Measurements from ENCODE around the gene CACNB2. TPM values are rescaled to one million over a fixed set of nuclear protein-coding genes. Genes with fewer than 3 reads are reported as not detected.

CACNB2 gene
- total RNA-seq, result 10 to 100 TPM in 1 of 2 donors, 1 to 10 TPM in 1; 5.5 to 17.4 TPM

DNA sequence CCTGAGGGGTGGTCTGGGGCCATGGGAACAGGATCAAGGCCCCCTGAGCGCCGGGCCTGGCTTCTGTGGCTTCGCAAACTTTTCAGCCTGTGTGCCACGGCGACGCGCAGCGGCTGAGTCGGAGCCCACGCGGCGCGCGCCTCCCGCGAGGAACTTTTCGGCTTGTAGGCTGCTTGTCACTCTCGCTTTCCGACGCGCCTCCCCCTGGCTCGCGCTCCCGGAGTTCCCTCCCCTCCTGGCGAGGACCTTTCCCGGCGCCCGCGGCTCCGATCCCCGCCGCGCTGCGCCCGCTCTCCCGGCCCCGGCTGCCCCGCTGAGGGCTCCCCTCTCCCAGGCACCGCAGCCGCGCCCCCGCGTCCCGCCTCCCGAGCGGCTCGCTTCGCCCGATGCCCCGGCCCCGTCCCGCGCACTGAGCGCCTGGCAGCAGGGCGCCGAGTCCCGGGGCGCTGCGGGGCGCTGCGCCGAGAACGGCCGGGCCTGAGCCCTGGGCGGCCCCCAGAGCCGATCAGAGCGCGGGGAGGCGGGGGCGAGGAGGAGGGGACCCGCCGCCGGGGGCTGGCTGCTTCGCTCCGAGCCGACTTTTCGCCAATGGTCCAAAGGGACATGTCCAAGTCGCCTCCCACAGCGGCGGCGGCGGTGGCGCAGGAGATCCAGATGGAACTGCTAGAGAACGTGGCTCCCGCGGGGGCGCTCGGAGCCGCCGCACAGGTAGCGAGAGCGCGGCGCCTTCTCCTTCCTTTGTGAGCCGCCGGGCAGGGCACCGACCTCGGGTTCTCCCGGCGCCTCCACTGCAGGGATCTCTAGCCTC is at the start of gene CACNB2:
Gene CACNB2 (plus strand): TSS at position 276 of the 808 bp plus-strand sequence.
- DNase-seq (ENCODE audit: low spot score), result peak; percentile 60
- Histone ChIP-seq H3K4me1 (replicated peaks) (no peaks in the 10 kb centered on the region), H3K36me3 (no peaks in the 10 kb centered on the region), H3K9me3 (no peaks in the 10 kb centered on the region), H3K27me3 (replicated peaks; ENCODE audit: insufficient read depth) (no peaks in the 10 kb centered on the region), H3K27ac (peak within 1 kb of the TSS; percentile 82 to 88), H3K4me3 (peak within 1 kb of the TSS; percentile 57 to 59)
- intact Hi-C loops (cut with DNase I), result loop anchor here (5.0 kb wide), 3 partner anchors 42 to 228 kb away; no protein-coding TSS in a partner anchor
- under 1% methylated on average over 63 of the region's 100 CpGs for WGBS
- no peak for TF ChIP-seq POLR2A (IDR thresholded peaks at IDR 0.05)
- no peak for TF ChIP-seq POLR2AphosphoS5 (IDR thresholded peaks at IDR 0.05)
- TF ChIP-seq, protein P1, sequence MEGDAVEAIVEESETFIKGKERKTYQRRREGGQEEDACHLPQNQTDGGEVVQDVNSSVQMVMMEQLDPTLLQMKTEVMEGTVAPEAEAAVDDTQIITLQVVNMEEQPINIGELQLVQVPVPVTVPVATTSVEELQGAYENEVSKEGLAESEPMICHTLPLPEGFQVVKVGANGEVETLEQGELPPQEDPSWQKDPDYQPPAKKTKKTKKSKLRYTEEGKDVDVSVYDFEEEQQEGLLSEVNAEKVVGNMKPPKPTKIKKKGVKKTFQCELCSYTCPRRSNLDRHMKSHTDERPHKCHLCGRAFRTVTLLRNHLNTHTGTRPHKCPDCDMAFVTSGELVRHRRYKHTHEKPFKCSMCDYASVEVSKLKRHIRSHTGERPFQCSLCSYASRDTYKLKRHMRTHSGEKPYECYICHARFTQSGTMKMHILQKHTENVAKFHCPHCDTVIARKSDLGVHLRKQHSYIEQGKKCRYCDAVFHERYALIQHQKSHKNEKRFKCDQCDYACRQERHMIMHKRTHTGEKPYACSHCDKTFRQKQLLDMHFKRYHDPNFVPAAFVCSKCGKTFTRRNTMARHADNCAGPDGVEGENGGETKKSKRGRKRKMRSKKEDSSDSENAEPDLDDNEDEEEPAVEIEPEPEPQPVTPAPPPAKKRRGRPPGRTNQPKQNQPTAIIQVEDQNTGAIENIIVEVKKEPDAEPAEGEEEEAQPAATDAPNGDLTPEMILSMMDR (IDR thresholded peaks at IDR 0.05), result no peak

DNA sequence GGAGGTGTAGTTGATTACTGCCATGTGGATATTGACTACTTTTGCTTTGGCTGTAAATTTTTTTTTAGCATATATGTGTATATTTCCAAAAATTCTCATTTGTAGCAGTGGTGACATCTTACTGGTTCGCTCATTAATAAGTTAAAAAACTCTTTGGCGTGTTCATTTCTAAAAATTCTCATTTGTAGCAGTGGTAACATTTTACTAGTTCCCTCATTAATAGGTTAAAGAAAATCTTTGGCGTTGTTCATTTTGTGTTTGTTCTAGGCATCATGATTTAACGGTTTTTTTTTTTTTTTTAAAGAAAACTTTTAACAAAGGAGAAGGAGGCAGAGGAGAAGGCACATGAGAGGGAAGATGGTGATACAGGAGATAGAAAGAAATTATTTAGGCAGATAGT is 45.9 kb upstream of the CACNB2 start:
- Histone ChIP-seq H3K27me3 (replicated peaks; ENCODE audit: insufficient read depth) (no peaks in the 10 kb centered on the region), H3K36me3 (no peaks in the 10 kb centered on the region), H3K4me3 (no peak overlapping the region), H3K27ac (no peak overlapping the region), H3K4me1 (replicated peaks) (no peaks in the 10 kb centered on the region), H3K9me3 (no peaks in the 10 kb centered on the region)
- no peak for DNase-seq (ENCODE audit: low spot score)
- TF ChIP-seq, protein P1 (IDR thresholded peaks at IDR 0.05), result no peak
- TF ChIP-seq POLR2AphosphoS5 (IDR thresholded peaks at IDR 0.05), result no peak
- TF ChIP-seq POLR2A (IDR thresholded peaks at IDR 0.05), result no peak
- intact Hi-C loops (cut with DNase I), result loop anchor here (5.0 kb wide), 1 partner anchor 182 kb away; no protein-coding TSS in a partner anchor
- WGBS, result 72% methylated on average over 4 of the region's 4 CpGs

GRCh38 chr10:18094793-18095192 is 45.4 kb upstream of the CACNB2 start:
- Histone ChIP-seq H3K4me3 (no peak overlapping the region), H3K4me1 (replicated peaks) (no peaks in the 10 kb centered on the region), H3K27ac (no peak overlapping the region), H3K9me3 (no peaks in the 10 kb centered on the region), H3K27me3 (replicated peaks; ENCODE audit: insufficient read depth) (no peaks in the 10 kb centered on the region), H3K36me3 (no peaks in the 10 kb centered on the region)
- 89% methylated on average over 2 of the region's 2 CpGs for WGBS
- no peak for TF ChIP-seq POLR2A (IDR thresholded peaks at IDR 0.05)
- TF ChIP-seq, protein P1 (IDR thresholded peaks at IDR 0.05), result no peak
- no peak for DNase-seq (ENCODE audit: low spot score)
- intact Hi-C loops (cut with DNase I), result loop anchor here (5.0 kb wide), 1 partner anchor 182 kb away; no protein-coding TSS in a partner anchor

DNA sequence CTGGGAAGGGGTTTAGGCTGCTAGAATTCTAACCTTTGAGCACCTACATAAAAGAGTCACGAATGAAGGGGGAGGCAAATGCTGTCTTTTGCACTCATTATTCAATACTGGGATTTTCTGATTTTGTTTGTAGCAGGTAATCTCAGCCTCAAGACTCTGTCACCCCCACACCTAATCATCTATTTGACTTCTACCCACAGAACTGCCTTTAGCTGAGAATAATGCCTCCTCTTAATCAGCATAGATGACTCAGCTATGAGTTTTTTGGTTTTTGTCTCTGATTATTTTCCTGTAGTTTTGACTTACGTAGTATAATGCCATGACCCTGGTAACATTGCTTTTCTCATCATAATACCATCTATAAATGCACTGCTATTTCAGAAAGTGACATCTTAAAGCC is 42.7 kb upstream of the CACNB2 start:
- DNase-seq (ENCODE audit: low spot score), result no peak
- intact Hi-C loops (cut with DNase I), result no loop called here
- Histone ChIP-seq H3K4me1 (replicated peaks) (no peaks in the 10 kb centered on the region), H3K27ac (no peak overlapping the region), H3K36me3 (no peaks in the 10 kb centered on the region), H3K27me3 (replicated peaks; ENCODE audit: insufficient read depth) (no peaks in the 10 kb centered on the region), H3K9me3 (no peaks in the 10 kb centered on the region), H3K4me3 (no peak overlapping the region)
- TF ChIP-seq POLR2AphosphoS5 (IDR thresholded peaks at IDR 0.05) (no peak), POLR2A (IDR thresholded peaks at IDR 0.05) (no peak)
- TF ChIP-seq, protein P1 (IDR thresholded peaks at IDR 0.05), result no peak
- WGBS, result 87% methylated on average over 2 of the region's 2 CpGs

- no peaks in the 10 kb centered on the region for H3K36me3 ChIP-seq
- no peak for TF ChIP-seq POLR2A (IDR thresholded peaks at IDR 0.05)
- no peak for TF ChIP-seq POLR2AphosphoS5 (IDR thresholded peaks at IDR 0.05)
- TF ChIP-seq, protein P1 (IDR thresholded peaks at IDR 0.05), result no peak
- H3K4me1 ChIP-seq (replicated peaks), result no peaks in the 10 kb centered on the region
- no peaks in the 10 kb centered on the region for H3K9me3 ChIP-seq
- intact Hi-C loops (cut with DNase I), result no loop called here
- DNase-seq (ENCODE audit: low spot score), result no peak
- H3K27me3 ChIP-seq (replicated peaks; ENCODE audit: insufficient read depth), result no peaks in the 10 kb centered on the region
- no peak overlapping the region for H3K27ac ChIP-seq
- 90% methylated on average over 3 of the region's 3 CpGs for WGBS
- no peak overlapping the region for H3K4me3 ChIP-seq
These were observed 42.0 kb upstream of the CACNB2 start for GRCh38 chr10:18098201-18098600.

Data from prostate gland (tissue), 2 donors.